MM.1S (cell line): ENCODE measurements around the gene NR2E1.

Source experiments
- CTCF ChIP-seq: fragments of 300-600 bp; sonication (generic); IDR thresholded peaks from 2 replicates; pipeline ENCODE4 v1.5.1; 2016; ENCODE audit warnings: antibody characterized with exemption, low read length, mixed read lengths
- EZH2 ChIP-seq: fragments of 300-600 bp; sonication (generic); optimal IDR thresholded peaks from 2 replicates; pipeline ENCODE3; 2017; ENCODE audit warnings: low read depth, mild to moderate bottlenecking, antibody characterized with exemption, low read length, mixed read lengths

GRCh38 chr6:108142240-108142639 is 23.6 kb upstream of the NR2E1 start:
- TF ChIP-seq CTCF, result no peak
- TF ChIP-seq EZH2, result no peak
